Ovary (tissue), 9 donors: Measurements from ENCODE around the gene ADGRA3. TPM values are rescaled to one million over a fixed set of nuclear protein-coding genes. Genes with fewer than 3 reads are reported as not detected.

Experiments used
- DNase-seq, 5 donors: peaks; one replicate each; pipeline ENCODE4 v3.0.0-alpha.2; 2019 to 2020
- H3K27ac ChIP-seq, 2 donors: fragments of 200-600 bp; one replicate each; pipeline versions ENCODE4 v1.5.1 to v1.8.0; 2019 to 2022
- H3K27me3 ChIP-seq: fragments of 200-600 bp; one replicate; pipeline ENCODE4 v1.8.0; 2022
- H3K36me3 ChIP-seq: fragments of 200-600 bp; sonication (generic); one replicate; pipeline ENCODE4 v1.5.1; 2019
- H3K4me1 ChIP-seq: one replicate; pipeline ENCODE4 v1.8.1; 2013; ENCODE audit warnings: mild to moderate bottlenecking, moderate library complexity; ENCODE audit not compliant: insufficient read depth
- H3K4me3 ChIP-seq: fragments of 200-600 bp; sonication (generic); one replicate; pipeline ENCODE4 v1.5.1; 2017
- H3K9me3 ChIP-seq, 2 donors: fragments of 200-600 bp in 1 of 2; sonication (generic) in 1 of 2; one replicate each; pipeline versions ENCODE4 v1.5.1 to v1.8.1; 2013 to 2019; ENCODE audit warnings: mild to moderate bottlenecking in 1 of 2, moderate library complexity in 1 of 2
- CTCF ChIP-seq, 3 donors: fragments of 450-650 bp in 2 of 3; fragments of 200-600 bp in 1 of 3; IDR thresholded peaks; one replicate each; pipeline versions ENCODE4 v1.5.1 to v1.8.0; 2016 to 2022; ENCODE audit warnings: antibody characterized with exemption in 3 of 3, mild to moderate bottlenecking in 1 of 3
- EP300 ChIP-seq: sonication (generic); formaldehyde crosslinking; IDR thresholded peaks from one replicate; pipeline ENCODE4 v1.6.1; 2017; ENCODE audit warnings: antibody characterized with exemption
- POLR2A ChIP-seq: fragments of 450-650 bp; IDR thresholded peaks from one replicate; pipeline ENCODE4 v1.6.1; 2017; ENCODE audit warnings: antibody characterized with exemption, mild to moderate bottlenecking, moderate library complexity
- WGBS, 3 donors: extraction: QIAGEN DNeasy Blood & Tissue Kit in 1 of 3; methylation state at CpG; one replicate each; pipeline versions ENCODE4 v1.1.5 to v1.1.7; 2013 to 2017; 5-methylcytosine and 5-hydroxymethylcytosine counted together
- intact Hi-C, 4 donors: fragments of 100-400 bp; cut with DNase I; formaldehyde crosslinking; loops; one replicate each; pipeline versions ENCODE4 v1.11.0 to v1.15.1; 2022 to 2023
- polyA plus RNA-seq, 2 donors: library from polyadenylated mRNA; stranded (reverse); fragments of 200-250 nt in 1 of 2; fragments of 350-450 nt in 1 of 2; fragmentation: Illumina TruSeq in 1 of 2; extraction: RNeasy Lipid Tissue Mini Kit (QIAGEN cat#74804) in 1 of 2; gene quantifications; one replicate each; pipeline ENCODE4 v1.2.3, GENCODE V29; 2013 to 2014
- total RNA-seq, 7 donors: library from RNA; depleted of rRNA in 2 of 7; stranded (reverse); fragments of >200 nt in 2 of 7; fragmentation: NEBNext Ultra II Directional in 3 of 7; extraction: Animal tissue kit (Norgen Biotek cat#: 25700) in 3 of 7; gene quantifications; one replicate each; pipeline versions ENCODE4 v1.1.0 to v1.2.4, GENCODE V29; 2016 to 2023
- donor health status: DM: no; HTN: no; CAD: no; lungs with moderate emphysema.
- donor health status: DM: no; HTN: no; CAD: no.
- donor health status: Bipolar disorder and iron deficiency.
- donor health status: DM: yes; HTN: yes; CAD: no.
- donor health status: DM: no; HTN: no; CAD: no.
- donor health status: DM: yes; HTN: yes; CAD: no.

The ADGRA3 gene
- total and polyA plus RNA-seq, 9 donors: 13.1 to 58.1 (median 24.3) TPM

GRCh38 chr4:22363787-22364186, 152.1 kb downstream of the ADGRA3 start:
- intact Hi-C loops: no loop called here
- H3K4me3 ChIP-seq: no peak overlapping the region
- H3K36me3 ChIP-seq: no peaks in the 10 kb centered on the region
- H3K9me3 ChIP-seq: no peaks in the 10 kb centered on the region
- TF ChIP-seq POLR2A (no peak), CTCF (IDR thresholded peaks at IDR 0.05) (no peak), EP300 (no peak)
- DNase-seq: no peak
- no peaks in the 10 kb centered on the region for H3K27me3 ChIP-seq
- no peaks in the 10 kb centered on the region for H3K4me1 ChIP-seq
- no peak overlapping the region for H3K27ac ChIP-seq
- WGBS, 3 donors: 43 to 69% (median 52%) methylated on average over 2 of the region's 2 CpGs

GRCh38 chr4:22363036-22363435, 152.8 kb downstream of the ADGRA3 start:
- Histone ChIP-seq H3K27me3 (no peaks in the 10 kb centered on the region), H3K4me3 (no peak overlapping the region), H3K36me3 (no peaks in the 10 kb centered on the region), H3K27ac (no peak overlapping the region), H3K4me1 (no peaks in the 10 kb centered on the region), H3K9me3 (no peaks in the 10 kb centered on the region)
- no peak for DNase-seq
- intact Hi-C loops: no loop called here
- 73 to 97% (median 78%) methylated on average over 2 of the region's 2 CpGs for WGBS, 3 donors
- TF ChIP-seq EP300 (no peak), CTCF (IDR thresholded peaks at IDR 0.05) (no peak), POLR2A (no peak)

GRCh38 chr4:22356987-22357596, 158.8 kb downstream of the ADGRA3 start:
- TF ChIP-seq EP300 (no peak), CTCF (IDR thresholded peaks at IDR 0.05) (no peak), POLR2A (no peak)
- intact Hi-C loops: no loop called here

GRCh38 chr4:22348410-22348809, 167.5 kb downstream of the ADGRA3 start:
- 67 to 80% (median 73%) methylated on average over 3 of the region's 3 CpGs for WGBS, 3 donors
- Histone ChIP-seq H3K36me3 (no peaks in the 10 kb centered on the region), H3K9me3 (no peaks in the 10 kb centered on the region), H3K4me3 (no peak overlapping the region), H3K27ac (no peak overlapping the region), H3K27me3 (no peaks in the 10 kb centered on the region), H3K4me1 (no peaks in the 10 kb centered on the region)
- no peak for DNase-seq
- intact Hi-C loops: no loop called here
- no peak for TF ChIP-seq EP300
- TF ChIP-seq CTCF (IDR thresholded peaks at IDR 0.05): no peak
- no peak for TF ChIP-seq POLR2A

More at GRCh38 chr4:22356987-22357596, 158.8 kb downstream of the ADGRA3 start:
- 64 to 72% (median 65%) methylated on average over 6 of the region's 6 CpGs for WGBS, 3 donors
- no peaks in the 10 kb centered on the region for H3K9me3 ChIP-seq
- H3K4me3 ChIP-seq: no peak overlapping the region
- no peaks in the 10 kb centered on the region for H3K4me1 ChIP-seq
- DNase-seq: no peak
- H3K27me3 ChIP-seq: no peaks in the 10 kb centered on the region
- H3K27ac ChIP-seq: no peak overlapping the region
- H3K36me3 ChIP-seq: no peaks in the 10 kb centered on the region
